Upper lobe of right lung (tissue), 1 donor: Measurements from ENCODE around the gene TMEM8B. TPM values are rescaled to one million over a fixed set of nuclear protein-coding genes. Genes with fewer than 3 reads are reported as not detected.

ENCODE experiments used
- ATAC-seq: fragments of 200-7000 bp; cut with Tn5 transposase; one replicate; pipeline ENCODE4 v1.9.1; 2020; ENCODE audit warnings: mild to moderate bottlenecking, moderate library complexity
- DNase-seq: peaks from one replicate; pipeline ENCODE4 v3.0.0-alpha.2; 2020
- H3K27ac ChIP-seq: fragments of 200-600 bp; one replicate; pipeline ENCODE4 v1.8.0; 2022
- H3K27me3 ChIP-seq: fragments of 200-600 bp; one replicate; pipeline ENCODE4 v1.8.0; 2022; ENCODE audit warnings: mild to moderate bottlenecking
- H3K36me3 ChIP-seq: fragments of 200-600 bp; one replicate; pipeline ENCODE4 v1.8.0; 2022
- H3K4me1 ChIP-seq: fragments of 200-600 bp; one replicate; pipeline ENCODE4 v1.8.0; 2022
- H3K4me3 ChIP-seq: fragments of 200-600 bp; one replicate; pipeline ENCODE4 v1.8.0; 2022; ENCODE audit warnings: mild to moderate bottlenecking
- H3K9me3 ChIP-seq: fragments of 200-600 bp; one replicate; pipeline ENCODE4 v1.8.0; 2022
- intact Hi-C: fragments of 100-400 bp; cut with DNase I; formaldehyde crosslinking; loops from one replicate; pipeline ENCODE4 v1.11.0; 2022
- total RNA-seq: library from RNA; stranded (reverse); fragmentation: NEBNext Ultra II Directional; extraction: Animal tissue kit (Norgen Biotek cat#: 25700); gene quantifications from one replicate; pipeline ENCODE4 v1.2.1, GENCODE V29; 2021
- TF ChIP-seq, protein P1 (sequence below): fragments of 200-600 bp; IDR thresholded peaks from one replicate; pipeline ENCODE4 v1.8.0; 2022; ENCODE audit warnings: antibody characterized with exemption
- donor health status: DM: no; HTN: yes; CAD: no; lungs with severe emphysema.

Gene TMEM8B
- total RNA-seq, 1 donor from 2014 or later = 13.7 TPM

DNA sequence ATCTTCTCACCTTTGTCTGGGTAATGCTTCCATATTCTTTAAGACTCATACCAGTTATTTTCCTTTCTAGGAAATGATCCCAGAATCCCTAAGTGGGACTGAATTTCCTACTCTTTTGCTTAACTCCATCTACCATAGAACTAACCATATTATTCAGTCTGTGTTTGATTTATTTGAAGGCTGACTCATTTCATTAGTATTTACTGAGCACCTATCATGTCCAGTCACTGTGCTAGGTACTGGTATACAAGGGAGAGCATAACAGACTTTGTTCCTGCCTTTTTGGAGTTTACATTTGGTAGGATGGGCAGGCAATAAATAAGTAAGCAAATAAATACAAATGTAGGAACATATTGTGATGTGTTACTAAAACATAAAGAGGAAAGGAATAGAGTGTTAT lies 33.3 kb upstream of the TMEM8B start:
- Histone ChIP-seq H3K36me3 (peaks cover 6% of the 10 kb centered on the region), H3K27me3 (no peaks in the 10 kb centered on the region), H3K4me3 (no peak overlapping the region), H3K27ac (no peak overlapping the region), H3K9me3 (no peaks in the 10 kb centered on the region), H3K4me1 (peaks cover 8% of the 10 kb centered on the region)
- intact Hi-C loops = no loop called here
- TF ChIP-seq, protein P1, sequence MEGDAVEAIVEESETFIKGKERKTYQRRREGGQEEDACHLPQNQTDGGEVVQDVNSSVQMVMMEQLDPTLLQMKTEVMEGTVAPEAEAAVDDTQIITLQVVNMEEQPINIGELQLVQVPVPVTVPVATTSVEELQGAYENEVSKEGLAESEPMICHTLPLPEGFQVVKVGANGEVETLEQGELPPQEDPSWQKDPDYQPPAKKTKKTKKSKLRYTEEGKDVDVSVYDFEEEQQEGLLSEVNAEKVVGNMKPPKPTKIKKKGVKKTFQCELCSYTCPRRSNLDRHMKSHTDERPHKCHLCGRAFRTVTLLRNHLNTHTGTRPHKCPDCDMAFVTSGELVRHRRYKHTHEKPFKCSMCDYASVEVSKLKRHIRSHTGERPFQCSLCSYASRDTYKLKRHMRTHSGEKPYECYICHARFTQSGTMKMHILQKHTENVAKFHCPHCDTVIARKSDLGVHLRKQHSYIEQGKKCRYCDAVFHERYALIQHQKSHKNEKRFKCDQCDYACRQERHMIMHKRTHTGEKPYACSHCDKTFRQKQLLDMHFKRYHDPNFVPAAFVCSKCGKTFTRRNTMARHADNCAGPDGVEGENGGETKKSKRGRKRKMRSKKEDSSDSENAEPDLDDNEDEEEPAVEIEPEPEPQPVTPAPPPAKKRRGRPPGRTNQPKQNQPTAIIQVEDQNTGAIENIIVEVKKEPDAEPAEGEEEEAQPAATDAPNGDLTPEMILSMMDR = no peak
- no peak for DNase-seq
- ATAC-seq = no peak

DNA sequence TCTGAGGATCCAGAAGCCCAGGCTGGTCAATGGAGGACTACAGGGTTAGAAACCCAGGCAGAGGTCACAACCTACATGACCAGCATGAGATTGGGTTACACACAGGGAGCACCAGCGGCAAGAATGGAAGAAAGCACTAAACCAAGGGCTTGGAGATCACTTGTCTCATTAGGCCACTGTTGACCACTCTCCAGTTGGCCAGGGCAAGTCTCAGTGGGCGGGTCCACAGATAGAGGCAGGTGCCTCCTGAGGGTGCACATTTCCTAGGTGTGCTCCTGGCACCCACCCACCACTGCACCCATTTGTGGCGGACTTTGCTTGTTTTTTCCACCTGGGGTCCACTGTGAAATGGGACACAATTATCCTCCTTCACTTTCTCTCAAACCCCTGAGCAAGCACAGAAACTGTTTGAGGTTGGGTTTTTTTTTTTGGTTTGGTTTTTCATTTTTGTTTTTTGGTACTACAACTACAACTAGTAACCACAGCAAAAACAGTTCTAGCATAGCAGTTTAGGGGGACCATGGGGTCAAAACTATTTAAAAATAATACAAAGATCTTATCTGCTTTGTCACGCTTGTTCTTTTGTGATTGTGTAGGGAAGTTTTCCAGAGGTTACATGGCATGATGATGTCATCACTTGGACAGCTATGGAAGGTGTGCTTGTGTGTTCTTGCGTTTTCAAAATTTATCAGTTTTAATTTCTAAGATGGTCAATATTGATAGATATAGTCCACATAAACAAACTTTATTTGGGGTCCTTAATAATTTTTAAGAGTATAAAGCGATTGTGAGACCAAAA lies 31.5 kb upstream of the TMEM8B start:
- TF ChIP-seq, protein P1 = no peak
- DNase-seq = no peak
- no peaks in the 10 kb centered on the region for H3K9me3 ChIP-seq
- peaks cover 3% of the 10 kb centered on the region for H3K4me1 ChIP-seq
- H3K36me3 ChIP-seq = peaks cover 23% of the 10 kb centered on the region
- H3K27me3 ChIP-seq = no peaks in the 10 kb centered on the region
- H3K4me3 ChIP-seq = no peak overlapping the region
- ATAC-seq = no peak
- no peak overlapping the region for H3K27ac ChIP-seq
- intact Hi-C loops = no loop called here

DNA sequence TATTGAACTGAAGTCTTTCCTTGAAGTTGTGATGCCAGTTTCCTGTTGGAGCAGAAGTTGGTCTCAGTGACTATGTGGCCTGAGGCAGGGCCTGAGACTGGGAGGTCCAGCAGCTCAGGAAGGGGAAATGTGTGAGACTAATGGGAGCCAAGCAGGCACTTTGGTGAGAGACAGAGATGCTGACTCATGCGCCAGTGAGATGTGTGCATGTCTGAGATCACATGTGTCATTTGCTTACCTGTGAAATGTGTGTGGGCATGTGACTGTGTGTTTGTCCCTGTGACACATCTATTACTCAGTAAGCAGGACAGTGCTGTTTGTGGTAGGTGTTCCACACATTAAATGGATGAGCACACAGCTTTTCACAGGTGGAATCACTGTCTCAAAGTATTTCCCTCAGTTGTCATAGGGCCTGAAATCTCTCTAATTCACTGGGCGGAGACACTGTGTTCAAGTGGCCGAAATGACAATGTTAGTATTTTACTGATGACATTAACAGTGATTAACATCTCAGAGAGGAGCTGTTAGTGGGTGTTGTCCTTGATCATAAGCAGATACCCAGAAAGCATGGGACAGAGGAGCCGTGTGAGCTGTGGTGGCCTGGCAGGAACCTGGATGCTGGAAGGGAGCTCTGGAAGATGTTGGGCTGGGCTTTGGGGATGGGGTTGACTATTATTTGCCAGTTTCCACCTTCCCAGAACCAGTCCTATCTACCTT lies 30.2 kb upstream of the TMEM8B start:
- H3K4me3 ChIP-seq = no peak overlapping the region
- peaks cover 33% of the 10 kb centered on the region for H3K36me3 ChIP-seq
- TF ChIP-seq, protein P1 = no peak
- peaks cover 3% of the 10 kb centered on the region for H3K4me1 ChIP-seq
- intact Hi-C loops = no loop called here
- no peaks in the 10 kb centered on the region for H3K9me3 ChIP-seq
- no peak overlapping the region for H3K27ac ChIP-seq
- no peaks in the 10 kb centered on the region for H3K27me3 ChIP-seq
- ATAC-seq (no peak), DNase-seq (no peak)

DNA sequence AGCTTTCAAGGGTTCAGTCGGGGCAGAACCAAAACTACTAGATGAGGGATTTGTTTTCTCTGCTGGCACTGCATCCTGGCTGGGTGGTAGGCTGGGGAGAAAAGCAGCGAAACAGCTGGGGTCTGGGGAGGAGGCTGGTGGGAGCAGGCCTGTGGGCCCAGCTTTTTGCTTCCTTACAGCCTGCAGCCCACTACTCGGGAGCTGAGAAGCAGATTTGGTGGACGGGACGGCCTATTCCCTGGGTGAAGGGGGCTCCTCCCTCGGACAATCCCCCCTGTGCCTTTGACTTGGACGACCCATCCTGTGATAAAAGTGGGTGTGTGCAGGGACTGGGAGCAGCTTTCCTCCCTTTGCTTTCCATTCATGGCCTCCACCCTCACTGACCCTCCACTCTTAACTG lies 28.5 kb upstream of the TMEM8B start:
- no peak for DNase-seq
- TF ChIP-seq, protein P1 = no peak
- Histone ChIP-seq H3K4me3 (no peak overlapping the region), H3K9me3 (no peaks in the 10 kb centered on the region), H3K27me3 (no peaks in the 10 kb centered on the region), H3K27ac (no peak overlapping the region), H3K4me1 (no peaks in the 10 kb centered on the region), H3K36me3 (peaks cover 36% of the 10 kb centered on the region)
- no peak for ATAC-seq
- intact Hi-C loops = no loop called here

DNA sequence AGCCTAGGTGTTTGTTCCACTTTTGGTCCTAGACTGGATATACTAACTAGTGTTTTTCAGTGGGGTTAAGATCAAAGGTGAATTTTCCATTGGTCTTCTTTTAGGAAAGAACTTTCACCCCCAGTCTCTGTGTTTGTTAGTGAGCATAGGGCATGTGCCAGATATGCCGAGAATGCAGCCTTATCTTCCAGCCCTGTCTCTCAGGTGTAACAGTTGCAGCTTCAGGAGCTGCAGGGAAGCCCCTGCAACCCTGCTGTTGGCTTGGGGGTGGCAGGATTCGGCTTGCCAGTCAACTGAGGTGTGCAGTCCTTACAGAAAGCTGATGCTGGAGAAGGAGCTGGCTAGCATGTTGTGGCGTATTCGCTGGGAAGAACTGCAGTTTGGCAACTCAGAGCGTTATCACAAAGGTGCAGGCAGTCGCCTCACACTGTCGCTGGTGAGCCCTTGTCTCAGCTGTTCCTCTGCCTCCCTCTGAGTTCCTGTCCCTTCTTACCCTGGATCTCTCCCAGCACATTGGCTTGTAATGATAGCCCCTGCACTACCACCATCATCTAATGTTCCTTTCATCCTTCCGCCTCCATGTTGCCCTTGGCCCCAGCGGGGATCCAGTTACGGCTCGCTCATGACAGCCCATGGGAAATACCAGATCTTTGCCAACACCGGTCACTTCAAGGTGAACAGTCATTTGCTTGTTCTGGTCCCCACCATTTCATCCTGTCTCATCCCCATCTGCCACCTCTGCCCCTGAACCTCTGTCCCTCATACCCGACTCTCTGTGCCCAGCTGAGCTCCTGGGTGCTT lies 27.5 kb upstream of the TMEM8B start:
- TF ChIP-seq, protein P1 = no peak
- intact Hi-C loops = no loop called here

More for the DNA sequence above, 27.5 kb upstream of the TMEM8B start:
- H3K9me3 ChIP-seq = no peaks in the 10 kb centered on the region
- no peak for ATAC-seq
- H3K27me3 ChIP-seq = no peaks in the 10 kb centered on the region
- no peaks in the 10 kb centered on the region for H3K4me1 ChIP-seq
- H3K36me3 ChIP-seq = peaks cover 46% of the 10 kb centered on the region
- no peak for DNase-seq
- H3K27ac ChIP-seq = no peak overlapping the region
- H3K4me3 ChIP-seq = no peak overlapping the region
